Stimulated activated CD8-positive, alpha-beta memory T cell treated with anti-CD3 and anti-CD28 coated beads, Interleukin-4, amount 100 ng/mL, for 24 hours (primary cell): ENCODE measurements around the gene TTC34.

ENCODE experiments used
- DNase-seq: peaks from one replicate; pipeline ENCODE4 v3.0.0-alpha.2; 2020; ENCODE audit warnings: low read depth

The TTC34 gene

DNA sequence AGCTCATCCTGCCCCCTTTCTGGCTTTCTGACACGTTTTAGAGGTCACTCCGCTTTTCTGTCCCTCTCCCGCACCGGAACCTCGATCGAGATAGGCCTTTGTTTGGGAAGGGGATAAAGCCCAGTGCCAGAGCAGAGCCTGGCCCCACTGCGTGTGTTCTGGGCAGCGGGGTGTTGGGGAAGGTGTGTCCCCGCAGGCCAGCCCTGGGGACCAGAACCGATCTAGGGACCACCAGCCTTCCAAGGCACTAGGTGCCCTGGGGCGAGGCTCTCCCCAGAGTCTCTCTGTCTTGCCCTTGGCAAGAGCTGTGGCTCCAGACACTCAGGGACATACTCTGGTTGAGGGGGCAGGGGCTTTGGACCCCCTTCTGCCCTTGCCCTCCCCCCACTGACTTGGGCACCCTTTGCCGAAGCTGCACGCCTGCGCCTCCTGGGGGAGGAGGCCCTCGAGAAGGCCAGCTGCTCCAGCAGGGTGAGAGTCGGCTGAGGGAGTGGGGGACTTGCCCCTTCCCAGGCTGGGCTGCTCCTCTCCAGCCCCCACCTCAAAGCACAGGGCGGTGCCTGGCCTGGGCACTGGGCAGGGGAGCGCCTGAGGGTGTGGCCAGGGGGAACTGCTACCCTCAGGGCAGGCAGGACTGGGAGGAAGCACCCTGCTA is 198.5 kb downstream of the TTC34 start:
- DNase-seq = no peak

DNA sequence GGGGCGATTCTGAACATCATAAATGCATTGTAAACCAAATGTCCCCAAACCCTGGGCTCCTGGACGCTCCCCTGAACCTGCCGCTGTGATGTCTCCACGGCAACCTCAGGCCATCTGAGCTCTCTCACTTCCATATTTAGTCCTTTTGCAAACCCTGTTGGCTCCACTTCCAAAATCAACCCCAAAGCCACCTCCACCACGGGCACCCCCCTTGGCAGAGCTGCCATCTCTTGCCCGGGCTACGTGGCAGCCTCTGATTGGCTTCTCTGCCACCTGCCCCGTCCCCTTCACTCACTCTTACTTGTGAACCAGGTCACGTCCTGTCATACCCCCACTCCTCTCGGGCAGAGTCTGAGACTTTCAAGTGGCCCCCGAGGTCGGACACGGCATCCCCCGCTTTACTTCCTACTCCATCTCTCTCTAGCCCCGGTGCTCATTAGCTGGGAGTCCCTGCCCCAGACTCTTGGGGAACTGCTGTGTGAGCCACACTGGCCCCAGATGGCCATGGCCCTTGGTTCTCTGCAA is 199.1 kb downstream of the TTC34 start:
- no peak for DNase-seq

DNA sequence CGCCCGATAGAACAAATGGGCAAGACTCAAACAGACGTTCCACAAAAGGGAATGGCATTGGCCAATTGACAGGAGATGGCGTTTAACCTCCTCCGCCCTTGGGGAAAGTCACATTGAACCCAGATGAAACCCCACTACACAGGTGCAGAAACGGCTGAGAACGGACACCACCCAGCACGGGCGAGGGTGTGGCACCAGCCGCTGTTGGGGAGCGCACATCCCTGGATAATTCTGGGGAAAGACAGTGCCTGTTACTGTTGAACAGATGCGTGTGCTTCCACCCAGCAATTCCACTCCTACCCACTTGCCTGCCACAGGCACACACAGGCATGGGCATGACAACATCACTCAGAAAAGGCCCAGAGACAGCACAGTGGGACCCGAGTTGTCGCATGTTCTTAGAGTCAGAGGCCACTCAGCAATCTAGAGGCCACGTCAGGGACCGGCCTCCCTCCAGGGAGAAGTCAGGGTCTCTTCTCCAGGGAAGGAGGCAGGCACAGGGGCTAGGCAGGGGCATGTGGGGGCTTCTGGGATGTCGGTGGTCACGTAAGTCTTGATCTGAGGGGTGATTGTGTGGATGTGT is 199.7 kb downstream of the TTC34 start:
- DNase-seq = no peak

DNA sequence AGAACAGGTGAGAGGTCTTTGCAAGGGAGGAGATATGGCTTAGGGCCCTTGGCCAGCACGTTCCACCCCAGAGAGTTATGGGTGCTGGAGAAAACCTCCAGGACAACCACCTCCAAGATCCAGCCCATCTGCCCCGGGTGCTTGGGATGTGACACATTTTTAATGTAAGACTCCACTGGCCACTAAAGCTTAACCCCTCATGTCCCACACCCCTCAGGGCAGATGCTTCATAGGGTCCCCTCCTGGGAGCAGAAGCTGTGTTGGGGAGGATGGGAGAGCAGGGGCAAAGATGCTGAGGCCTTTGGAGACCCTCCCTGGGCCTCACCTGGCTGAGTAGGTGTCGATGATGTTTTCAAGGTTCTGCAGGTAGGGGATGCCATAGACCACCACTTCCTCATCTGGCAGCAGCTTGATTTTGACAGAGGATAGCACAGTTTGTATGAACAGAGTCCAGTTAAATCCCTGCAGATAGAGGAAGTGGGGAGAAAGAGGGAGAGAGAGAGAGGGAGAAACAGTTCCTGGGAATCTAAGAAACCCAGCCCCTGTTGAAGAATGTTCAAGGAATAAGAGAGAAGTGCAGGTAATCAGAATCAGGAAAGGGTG is 203.1 kb downstream of the TTC34 start:
- DNase-seq = no peak

DNA sequence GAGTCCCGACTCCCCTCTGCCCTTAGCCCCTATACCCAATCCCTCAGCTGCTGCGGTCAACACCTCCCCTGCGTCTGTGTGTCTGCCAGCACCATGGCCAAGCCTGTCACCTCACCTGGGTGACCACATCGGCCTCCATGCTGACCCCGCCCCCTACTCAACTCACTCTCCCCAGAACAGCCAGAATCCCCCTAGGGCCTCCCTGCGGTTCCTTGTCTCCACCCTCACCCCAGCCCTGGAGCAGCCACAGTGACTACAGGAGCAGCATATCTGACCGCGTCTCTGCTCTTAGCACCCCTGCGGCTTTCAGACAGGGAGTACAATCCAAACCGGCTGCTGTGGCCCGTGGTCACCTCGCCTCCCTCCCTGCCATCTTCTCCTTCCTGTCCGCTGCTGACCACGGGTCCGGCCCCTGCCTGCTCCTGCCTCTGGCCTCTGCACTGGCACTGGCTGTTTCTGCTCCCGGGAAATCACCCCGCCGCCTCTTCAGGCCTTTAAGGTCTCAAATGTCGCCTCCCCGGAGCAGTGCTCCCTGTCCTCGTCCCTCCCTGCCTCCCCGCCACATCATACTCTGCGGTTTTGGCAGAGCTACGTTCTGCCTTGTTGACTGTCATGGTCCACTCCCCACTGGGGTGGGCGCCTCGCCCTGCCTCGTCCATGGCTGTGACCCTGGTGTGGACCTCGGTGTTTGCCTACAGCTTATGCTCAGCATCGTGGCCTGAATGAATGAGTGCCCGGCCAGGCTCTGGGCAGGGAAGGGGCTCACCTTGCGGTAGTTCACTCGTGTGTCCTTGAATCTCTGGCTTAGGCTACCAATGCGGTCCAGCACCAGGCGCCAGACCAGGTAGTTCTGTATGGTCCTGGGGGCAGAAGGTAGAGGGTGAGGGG is 203.8 kb downstream of the TTC34 start:
- no peak for DNase-seq

DNA sequence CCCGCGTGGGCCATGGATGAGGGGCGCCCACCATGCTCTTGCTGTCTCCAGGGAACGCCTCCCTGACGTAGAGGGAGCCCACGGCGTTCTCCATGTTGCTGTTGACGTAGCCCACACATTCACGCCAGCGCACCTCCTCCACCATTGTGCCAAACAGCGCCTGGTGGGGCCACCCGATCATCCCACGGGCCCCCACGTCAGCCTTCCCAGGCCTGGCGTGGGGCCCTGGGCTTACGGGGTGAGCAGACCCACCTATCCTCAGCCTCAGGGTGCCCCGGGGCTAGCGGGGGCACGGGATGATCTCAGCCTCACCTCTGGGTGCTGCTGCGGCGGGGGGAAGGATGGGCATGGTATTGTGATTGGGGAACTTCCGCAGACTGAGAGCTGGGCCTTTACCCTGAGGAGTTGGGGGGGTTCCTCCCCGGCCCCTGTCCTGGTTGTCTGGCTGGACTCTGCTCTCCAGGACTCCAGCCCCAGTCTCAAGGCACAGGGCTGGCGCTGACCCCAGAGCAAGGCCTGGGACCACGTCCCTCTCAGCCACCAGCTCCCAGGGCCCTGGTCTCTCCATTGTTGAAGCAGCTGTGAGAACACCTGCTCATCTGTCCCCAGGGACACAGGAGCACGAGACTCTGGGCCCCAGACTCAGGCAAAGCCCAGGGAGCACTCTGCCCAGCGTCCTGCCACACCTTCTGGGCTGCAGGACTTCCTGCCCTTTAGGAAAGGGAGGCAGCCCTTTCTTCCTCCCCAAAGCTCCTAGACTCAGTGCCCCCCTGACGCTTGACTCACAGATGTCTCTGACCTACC is 204.8 kb downstream of the TTC34 start:
- DNase-seq = no peak

DNA sequence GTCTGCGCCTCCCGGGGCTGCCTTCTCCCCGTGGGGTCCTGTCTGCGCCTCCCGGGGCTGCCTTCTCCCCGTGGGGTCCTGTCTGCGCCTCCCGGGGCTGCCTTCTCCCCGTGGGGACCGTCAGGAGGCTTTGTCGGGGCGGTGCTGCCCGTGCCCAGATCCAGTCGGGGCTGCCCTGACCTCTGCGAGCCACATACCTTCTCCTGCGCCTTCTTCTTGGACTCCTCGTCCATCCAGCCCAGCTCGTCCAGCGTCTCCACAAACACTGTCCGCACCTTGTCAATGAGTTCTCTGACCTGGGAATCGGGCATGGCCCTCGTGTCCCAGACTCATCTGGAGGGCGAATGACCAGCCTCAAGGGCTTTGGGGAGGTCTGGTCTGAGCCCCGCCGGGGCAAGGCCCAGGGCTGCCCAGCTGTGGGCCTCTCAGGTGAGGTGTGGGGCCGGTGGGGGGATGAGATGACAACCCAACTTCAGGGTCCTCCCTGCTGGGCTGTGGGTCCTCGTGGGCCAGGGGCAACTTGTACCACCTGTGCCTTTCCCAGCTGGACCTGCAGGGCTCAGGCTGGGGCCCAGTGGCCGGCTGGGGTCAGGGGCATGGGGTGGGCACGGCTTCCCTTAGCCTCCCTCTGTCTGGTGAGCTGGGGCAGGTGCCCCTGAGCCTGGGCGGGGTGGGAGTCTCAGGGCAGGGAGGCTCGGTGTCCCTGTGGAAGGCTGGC is 205.5 kb downstream of the TTC34 start:
- DNase-seq = no peak

DNA sequence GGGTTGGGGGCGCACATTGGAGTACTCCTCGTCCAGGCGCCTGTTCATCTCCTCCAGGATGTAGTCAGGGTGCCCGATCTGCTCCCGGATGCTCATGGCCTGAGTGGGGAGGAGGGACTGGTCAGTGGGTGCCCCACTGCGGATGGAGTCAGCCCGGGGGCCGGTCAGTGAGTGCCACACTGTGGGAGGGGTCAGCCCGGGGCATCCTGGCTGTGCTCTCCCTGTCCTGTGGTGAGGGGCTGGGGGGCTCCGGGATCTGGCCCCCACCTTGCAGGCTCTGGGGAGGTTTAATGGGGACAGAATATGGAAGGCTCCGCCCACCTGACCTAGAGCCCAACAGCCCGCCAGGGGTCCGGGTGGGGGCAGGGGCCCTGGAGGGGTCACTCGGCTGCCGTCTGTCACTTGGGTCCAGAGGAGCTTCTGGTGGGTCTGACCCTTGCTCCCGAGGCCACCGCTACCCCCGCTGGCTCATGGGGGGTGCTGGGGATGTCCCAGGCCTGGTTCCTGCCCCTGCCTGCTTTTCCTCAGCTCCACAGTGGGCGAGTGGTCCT is 206.2 kb downstream of the TTC34 start:
- DNase-seq = no peak

DNA sequence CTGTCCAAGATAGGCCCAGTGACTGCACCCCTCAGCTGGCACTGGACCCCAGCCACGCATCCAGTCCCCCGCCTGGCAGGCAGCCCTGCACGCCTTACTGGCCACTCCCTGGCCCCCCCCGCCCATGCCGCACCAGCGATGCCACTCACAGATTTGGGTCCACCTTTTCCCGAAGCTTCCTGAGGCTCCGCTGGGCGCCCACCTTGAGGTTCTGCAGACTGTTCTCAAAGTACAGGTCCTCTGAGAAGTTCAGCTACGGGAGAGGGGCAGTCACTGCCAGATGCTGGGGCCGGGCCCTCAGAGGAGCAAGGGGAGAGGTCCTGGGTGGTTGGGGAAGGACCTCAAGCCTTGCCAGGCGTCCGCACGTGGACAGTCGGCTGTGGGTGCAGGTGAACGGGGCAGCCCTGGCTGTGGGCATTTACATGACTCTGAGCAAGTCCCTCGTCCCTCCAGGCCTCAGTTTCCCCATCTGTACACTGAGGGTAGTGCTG is 206.8 kb downstream of the TTC34 start:
- no peak for DNase-seq

DNA sequence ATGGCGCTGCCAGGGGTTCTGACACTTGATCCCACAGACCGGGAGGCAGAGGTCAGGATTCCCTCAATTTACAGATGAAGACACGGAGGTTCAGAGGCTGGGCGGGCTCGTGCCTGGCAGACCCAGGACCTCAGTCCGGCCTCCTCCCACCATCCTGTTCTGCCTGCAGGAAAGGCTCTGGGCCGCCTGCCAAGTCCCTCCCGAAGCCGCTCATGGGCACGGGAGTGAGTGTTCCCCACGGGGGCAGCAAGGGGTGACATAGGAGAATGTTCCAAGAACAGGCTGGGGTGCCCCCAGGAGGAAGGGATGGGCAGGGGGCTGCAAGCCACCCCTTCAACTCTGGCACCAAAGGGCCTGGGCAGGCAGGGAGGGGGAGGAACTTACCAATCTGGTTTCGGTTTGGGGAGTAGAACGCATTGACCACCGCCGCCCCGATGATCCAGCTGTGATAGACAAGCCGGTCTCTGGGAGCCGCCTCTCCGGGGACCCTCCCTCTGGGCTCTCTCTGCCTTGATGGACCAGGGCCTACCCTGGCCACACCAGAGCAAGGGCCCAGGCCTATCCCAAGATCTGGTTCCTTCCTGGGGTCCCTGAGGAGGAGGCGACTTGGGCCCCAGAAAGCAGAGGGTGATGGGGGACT is 207.4 kb downstream of the TTC34 start:
- no peak for DNase-seq

DNA sequence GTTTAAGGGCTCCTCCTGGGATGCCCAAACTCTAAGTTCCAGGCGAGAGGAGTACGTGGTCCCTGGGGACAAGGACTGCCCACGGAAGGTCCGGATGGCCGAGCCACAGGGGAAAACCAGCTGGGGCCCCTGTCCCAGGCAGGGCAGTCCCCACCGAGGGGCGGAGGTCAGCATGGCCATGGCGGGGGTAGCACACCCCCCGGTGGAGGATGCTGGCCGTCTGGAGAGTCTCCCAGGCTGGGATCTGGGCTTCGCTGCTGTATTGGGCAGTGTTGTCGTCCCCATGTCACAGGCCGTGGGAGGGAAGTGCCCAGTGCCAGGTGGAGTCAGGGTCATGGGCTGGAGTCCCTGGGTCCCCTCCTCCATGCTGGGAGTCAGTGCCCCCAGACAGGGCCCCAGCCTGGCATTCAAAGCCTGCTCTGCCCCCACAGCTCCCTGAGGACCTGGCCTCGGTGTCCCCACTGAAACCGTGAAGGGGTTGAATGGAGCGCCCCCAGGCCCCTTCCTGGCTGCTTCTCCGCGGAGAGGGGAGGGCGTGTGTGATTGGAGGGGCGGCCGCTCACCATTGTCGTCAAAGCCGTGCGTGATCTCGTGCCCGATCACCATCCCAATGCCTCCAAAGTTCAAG is 208.1 kb downstream of the TTC34 start:
- no peak for DNase-seq

DNA sequence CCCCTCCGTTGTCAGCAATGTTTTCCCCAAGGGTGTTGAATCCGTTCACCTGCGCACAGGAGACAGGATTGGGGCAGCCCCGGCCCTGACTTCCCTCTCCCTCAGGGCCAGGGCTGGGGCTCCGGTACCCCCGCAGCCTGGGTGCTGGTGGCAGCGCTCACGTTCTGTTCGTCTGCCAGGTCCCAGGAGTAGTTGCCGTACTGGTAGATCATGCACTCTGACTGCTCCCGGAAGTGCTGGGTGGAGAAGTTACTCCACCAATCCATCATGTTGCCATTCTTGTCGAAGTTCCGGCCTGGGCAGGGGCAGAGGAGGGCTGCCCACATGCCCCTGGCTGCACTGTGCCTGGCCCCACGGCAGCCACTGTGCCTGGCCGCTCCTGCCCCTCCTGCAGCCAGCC is 208.8 kb downstream of the TTC34 start:
- DNase-seq = no peak

DNA sequence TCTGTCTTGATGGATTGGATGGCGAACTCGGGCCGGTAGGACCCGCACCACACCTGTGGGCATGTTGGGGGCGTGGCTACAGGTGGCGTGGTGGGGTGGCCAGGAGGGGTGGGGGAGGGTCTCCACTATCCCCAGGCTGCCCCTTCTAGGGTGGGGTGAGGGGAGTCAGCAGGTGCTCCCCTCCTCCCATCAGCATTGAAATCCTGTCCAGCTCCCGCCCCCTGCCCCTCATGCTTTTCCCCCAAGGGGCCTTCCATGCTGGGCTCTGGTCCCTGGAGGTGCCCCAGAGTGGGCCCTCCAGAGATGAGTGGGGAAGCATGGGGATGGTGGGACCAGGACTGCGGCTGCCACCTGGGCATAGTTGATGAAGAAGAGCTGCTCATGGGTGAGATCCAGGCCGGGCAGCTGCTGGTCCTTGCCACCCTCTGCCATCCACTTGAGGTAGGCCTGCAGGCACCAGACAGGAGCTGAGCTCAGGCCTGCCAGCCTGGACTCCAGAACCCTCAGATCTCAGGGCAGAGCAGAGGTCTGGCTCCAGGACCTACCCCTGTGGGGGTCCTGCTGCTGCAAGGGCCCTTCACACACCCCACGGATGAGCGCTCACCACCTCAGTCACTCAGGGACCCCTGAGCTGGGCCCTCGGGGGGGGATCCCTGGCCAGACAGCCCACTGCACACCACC is 209.8 kb downstream of the TTC34 start:
- DNase-seq = no peak

DNA sequence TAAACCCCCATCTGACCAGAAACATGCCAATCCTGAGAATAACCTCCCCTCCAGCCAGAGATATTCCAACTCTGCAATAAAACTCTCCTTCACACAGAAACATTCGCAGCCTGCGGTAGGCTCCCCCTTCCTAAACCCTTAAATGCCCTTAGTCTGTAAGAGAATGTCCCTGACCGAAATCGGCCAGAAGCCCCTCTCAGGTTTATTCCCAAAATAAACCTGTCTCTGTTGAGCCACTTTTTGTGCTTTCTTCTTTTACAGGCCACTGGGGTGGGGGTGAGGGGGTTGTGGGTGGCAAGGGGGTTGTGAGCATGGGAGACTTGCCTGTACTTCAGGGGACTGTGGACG is 210.3 kb downstream of the TTC34 start:
- DNase-seq = no peak

DNA sequence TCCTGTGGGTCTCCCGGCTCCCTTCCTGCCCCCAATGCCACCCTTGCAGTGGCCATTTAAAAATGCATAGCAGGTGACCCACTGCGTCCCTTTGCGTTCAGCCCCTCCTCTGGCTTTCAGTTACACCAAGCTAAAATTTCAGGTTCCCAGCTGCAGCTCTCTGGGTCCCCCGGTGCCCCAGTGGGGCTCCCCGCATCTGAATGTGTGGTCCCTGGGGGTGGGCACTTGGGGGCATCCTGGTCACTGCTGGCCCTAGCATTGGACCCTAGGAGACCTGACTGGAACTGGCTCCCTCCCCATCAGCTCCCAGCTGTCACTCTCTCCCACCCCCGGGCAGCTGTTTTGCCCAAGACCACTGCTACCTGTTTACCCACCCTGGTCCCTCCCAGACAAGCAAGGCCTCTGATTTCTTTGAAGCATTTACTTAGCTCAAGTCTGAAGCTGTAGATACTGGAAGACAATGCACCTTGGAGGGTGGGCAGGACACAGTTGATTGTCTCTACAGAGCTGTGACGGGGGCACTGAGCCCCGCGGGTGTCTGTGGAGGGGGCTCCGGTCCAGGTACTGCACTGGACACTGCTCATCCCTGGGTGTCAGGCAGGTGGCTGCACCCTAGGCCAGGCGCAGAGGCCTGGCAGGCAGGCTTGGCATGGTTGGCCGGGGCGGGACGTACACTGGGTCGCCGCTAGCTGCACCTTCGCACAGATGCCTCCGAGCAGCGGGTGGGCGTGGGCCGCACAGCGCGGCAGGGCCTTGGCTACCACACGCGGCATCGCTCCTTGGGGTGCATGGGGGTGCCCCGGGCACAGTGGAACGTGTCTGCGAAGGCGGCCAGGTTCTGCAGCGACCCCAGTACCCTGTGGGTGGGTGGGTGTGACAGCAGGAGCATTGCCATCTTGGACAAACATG is 211.0 kb downstream of the TTC34 start:
- DNase-seq = no peak

DNA sequence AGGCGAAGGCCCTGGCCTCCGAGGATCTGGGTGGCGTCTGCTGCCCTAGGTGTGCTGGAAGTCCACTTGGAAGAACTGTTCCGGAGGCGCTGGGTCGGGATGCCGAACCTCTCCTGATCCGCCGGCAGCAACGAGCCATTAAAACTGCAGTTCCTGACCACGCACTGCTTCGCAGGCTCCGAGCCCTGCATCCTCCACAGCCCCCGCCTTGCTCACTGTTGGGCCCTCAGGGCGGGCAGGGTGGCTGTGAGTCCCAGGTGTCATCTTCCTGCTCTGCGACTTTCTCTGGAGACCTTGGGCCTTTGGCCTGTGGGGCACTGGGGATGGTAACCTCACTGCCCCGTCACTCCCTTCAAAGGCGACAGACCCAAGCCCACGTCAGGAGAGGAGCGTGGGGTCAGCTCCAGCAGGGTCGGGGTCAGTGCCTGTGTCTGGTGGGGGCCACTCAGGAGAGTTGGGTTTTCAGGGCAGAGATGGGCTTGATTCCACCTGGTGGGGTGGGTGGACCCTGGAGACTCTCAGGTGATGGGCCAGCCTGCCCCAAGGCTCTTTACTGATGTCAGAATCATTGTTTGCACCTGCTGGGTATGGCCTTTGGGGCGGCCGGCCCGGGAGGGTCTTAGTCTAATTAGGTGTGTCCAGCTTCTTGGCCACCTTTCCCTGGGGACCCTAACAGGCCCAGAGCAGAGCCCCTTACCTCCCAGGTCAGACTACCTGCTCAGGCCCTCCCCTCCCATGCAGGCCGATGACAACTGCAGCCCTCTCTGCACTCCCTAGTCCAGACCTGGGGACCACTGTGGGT is 211.9 kb downstream of the TTC34 start:
- no peak for DNase-seq
